Measurements from ENCODE around the gene PHKB.
"Not testable (repeated sequence)": the region's sequence is repeated elsewhere in the genome, so short reads cannot be mapped to it uniquely, and the experiment has no call there.

PHKB gene

DNA sequence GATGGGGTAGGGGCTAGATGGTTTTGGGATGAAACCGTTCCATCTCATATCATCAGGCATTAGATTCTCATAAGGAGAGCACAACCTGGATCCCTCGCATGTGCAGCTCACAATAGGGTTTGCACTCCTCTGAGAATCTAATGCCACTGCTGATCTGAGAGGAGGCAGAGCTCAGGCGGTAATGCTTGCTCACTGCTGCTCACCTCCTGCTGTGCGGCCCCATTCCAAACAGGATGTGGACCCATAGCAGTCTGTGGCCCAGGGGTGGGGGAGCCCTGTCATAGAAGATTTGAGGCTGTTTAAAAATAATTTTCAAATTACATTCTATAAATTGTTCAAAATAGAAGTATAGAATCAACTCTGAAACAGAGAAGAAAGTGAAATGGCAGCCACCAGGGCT lies 50.8 kb downstream of the PHKB start:
- no peak for DNase-seq

DNA sequence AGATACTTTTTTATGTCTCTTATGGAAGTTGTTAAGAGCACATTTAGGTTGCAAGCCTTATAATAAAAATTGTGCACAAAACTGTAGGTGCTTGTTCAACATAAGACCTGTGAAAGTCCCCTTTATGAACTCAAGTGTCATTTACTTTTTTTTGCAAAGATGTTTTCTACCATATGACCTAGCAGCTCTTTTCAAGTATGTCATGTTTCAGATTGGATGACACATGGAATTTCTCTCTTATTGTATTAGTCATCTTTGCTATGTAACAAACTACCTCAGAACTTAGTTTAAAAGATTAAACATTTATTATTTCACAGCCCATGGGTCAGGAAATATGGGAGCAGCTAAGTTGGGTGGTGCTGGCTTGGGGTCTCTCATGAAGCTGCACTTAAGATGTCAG lies 57.9 kb downstream of the PHKB start:
- no peak for DNase-seq

DNA sequence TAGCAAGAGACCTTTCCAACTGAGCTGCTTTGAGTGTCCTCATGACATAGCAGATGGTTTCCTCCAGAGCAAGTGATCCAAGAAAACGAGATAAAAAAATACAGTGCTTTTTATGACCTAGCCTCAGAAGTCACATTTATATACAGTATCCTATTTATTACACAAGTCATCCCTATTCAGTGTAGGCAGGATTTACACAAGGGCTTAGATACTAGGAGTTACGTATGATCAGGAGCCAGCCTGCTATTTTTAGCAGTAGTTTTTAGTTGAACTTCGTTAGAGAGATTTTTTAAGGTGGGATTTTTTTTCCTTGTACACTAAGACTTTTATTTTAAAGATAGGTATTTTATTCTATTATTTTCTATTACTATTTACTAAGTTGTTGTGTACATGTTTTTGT lies 58.4 kb downstream of the PHKB start:
- no peak for DNase-seq

DNA sequence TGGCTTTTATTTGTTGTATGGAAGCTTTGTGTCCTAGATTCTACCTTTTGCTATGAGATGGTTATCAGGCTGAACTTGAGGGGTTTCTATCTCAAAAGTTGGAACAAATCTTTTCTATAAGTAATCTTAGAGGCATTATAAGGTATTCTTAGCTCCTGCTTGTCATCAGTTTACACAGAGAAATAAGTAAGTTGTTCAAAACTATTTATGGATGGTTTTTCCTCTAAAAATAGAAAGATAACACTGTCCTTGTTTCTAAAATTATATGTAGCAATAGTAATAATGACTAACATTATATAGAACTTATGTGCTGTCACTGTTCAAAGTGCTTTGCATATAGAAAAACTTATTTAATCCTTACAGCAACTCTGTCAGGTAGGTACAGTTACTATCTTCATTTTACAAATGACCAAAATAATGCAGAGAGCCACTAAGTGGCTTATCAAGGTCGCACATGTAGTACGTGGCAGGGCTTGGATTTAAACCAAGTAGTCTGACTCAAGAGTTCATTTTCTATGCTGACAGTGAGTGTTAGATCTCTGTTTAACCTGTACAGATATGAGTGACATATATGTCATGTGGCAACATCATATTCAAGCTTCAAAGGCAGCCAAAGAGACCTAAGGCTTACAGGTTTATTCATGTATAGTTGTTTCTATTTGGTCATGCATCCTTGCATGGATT lies 59.0 kb downstream of the PHKB start:
- DNase-seq = no peak

DNA sequence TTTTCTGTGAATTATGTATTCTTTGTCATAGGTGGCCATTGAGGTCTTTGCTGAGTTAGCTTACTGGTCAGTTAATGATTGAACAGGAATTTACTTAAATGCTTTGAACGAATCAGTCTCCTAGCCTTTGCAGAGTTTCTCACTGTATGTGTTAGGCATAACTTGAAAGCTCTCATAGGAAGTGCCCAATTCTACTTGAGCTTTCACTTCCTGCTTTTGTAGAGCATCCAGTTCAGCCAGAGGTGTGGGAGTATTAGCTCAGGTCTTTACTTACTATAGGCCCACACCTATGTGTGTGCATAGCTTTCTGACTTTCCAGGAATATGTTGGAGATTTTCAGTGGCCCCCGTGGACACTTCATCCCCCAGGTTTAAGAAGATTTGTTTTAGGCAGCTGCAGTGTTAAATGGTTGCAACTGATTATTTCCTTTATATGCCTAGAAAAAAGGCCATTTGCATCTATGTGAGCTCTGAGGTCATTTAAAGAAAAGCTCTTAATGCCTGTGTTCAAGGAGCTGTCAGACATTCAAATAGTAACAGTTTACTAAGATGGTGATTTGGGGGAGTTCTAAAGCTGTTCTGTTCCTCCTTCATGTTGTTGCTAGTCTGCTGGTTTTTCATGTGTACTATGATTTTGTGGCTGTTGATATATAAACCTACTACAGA lies 62.3 kb downstream of the PHKB start:
- peak; percentile 64 for DNase-seq

DNA sequence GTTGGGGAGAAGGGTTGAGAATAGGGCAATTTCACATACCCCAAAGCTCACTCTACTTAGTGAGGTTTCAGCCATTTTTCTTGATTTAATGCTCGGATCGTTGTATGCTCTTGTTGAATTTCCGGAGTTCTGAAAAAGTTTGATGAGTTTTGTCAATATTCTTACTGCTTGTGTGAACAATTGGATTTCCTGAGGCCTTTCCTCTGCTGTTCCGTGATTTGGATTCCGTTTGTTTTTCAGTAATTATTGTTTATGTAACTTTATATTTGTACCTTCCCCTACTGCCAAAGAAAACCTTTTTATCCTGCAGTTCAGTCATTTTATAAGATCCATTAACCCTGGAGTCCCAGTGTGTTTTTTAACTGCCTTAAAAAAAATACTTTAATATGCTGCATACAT lies 62.9 kb downstream of the PHKB start:
- DNase-seq = no peak

DNA sequence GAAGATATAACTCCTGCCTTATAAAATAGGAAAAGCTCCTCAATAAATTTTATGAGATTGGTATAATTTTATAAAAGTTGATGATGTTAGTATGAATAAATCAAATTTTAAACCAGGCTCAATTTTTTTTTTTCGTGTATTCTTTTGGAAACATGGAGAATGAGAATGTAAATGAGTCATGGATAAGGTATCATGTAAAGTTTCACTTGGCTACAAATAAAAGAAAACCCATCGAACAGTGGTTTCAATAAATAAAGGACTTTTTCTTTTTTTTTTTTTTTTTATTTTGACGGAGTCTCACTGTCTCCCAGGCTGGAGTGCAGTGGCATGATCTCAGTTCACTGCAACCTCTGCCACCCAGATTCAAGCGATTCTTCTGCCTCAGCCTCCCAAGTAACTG lies 67.3 kb downstream of the PHKB start:
- DNase-seq = no peak

DNA sequence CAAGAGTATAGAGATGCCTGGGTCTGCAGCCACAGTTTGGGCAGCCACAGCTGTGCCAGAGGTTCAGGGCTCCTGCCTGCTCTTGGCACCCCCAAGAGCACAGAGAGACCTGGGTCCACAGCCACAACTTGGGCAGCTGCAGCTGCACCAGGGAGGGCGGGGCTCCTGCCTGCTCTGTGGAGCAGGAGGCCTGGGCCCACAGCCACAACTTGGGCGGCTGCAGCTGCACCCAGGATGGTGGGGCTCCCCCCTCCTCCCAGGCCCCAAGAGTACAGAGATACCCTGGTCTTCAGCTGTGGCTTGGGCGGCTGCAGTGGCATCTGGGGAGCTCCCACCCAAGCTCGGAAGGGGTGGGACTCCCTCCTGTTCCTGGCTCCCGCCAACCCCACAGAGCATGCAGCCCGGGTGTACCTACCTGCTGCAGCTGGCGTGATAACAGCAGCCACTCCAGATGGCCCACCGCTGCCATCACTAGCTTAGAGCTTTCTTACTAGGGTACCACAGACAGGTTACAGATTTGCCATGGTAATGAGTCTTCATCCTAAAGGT lies 72.7 kb downstream of the PHKB start:
- DNase-seq = no peak

DNA sequence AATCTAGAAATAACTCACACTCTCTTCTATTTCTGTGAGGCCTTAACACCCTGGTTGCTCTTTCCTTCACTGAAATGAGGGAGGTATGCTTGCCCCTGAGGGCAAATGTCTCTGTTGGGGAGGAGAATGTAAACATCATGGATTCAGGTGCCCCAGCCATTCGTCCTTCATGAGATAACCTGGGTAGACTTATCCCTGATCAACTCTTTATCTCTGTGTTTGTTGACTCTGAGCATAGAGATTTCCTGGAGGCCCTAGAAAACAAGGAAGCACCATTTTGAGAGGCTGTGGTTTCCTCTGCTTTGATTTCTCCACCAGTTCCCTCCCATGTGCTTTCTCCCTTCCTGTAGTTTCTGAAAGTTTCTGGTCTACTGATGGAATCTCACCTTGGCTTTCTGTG lies 77.3 kb downstream of the PHKB start:
- no peak for DNase-seq

DNA sequence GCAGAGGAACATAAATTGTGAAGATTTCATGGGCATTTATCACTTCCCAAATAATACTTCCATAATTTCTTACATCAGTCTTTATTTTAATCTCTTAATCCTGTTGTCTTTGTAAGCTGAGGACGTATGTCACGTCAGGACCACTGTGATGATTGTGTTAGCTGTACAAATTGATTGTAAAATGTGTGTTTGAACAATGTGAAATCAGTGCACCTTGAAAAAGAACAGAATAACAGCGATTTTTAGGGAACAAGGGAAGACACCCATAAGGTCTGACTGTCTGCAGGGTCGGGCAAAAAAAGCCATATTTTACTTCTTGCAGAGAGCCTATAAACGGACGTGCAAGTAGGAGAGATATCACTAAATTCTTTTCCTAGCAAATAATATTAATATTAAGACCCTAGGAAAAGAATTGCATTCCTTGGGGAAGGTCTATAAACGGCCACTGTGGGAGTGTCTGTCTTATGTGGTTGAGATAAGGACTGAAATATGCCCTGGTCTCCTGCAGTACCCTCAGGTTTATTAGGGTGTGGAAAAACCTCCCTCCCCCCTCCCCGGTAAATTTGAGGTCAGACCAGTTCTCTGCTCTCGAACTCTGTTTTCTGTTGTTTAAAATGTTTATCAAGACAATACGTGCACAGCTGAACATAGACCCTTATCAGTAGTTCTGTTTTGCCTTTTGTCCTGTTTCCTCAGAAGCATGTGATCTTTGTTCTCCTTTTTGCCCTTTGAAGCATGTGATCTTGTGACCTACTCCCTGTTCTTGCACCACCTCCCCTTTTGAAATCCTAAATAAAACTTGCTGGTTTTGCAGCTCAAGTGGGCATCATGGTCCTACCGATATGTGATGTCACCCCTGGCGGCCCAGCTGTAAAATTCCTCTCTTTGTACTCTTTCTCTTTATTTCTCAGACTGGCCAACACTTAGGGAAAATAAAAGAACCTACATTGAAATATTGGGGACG lies 78.9 kb downstream of the PHKB start:
- DNase-seq = peak; percentile 33

DNA sequence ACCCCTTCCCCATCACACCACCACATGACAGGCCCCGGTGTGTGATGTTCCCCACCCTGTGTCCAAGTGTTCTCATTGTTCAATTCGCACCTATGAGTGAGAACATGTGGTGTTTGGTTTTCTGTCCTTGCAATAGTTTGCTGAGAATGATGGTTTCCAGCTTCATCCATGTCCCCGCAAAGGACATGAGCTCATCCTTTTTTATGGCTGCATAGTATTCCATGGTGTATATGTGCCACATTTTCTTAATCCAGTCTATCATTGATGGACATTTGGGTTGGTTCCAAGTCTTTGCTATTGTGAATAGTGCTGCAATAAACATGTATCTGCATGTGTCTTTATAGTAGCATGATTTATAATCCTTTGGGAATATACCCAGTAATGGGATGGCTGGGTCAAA lies 80.0 kb downstream of the PHKB start:
- not testable (repeated sequence) for DNase-seq

DNA sequence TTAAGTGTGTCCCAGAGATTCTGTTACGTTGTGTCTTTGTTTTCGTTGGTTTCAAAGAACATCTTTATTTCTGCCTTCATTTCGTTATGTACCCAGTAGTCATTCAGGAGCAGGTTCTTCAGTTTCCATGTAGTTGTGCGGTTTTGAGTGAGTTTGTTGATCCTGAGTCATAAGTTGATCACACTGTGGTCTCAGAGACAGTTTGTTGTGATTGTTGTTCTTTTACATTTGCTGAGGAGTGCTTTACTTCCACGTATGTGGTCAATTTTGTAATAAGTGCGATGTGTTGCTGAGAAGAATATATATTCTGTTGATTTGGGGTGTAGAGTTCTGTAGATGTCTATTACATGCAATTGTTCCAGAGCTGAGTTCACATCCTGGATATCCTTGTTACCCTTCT lies 83.1 kb downstream of the PHKB start:
- DNase-seq = not testable (repeated sequence)

DNA sequence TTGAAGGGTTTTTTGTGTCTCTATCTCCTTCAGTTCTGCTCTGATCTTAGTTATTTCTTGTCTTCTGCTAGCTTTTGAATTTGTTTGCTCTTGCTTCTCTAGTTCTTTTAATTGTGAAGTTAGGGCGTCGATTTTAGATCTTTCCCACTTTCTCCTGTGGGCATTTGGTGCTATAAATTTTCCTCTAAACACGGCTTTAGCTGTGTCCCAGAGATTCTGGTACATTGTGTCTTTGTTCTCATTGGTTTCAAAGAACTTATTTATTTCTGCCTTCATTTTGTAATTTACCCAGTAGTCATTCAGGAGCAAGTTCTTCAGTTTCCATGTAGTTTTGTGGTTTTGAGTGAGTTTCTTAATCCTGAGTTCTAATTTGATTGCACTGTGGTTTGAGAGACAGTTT lies 90.1 kb downstream of the PHKB start:
- DNase-seq = not testable (repeated sequence)

DNA sequence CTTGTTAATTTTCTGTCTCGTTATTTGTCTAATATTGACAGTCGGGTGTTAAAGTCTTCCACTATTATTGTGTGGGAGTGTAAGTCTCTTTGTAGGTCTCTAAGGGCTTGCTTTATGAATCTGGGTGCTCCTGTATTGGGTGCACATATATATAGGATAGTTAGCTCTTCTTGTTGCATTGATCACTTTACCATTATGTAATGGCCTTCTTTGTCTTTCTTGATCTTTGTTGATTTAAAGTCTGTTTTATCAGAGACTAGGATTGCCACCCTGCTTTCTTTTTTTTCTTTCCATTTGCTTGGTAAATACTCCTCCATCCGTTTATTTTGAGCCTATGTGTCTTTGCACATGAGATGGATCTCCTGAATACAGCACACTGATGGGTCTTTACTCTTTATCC lies 90.6 kb downstream of the PHKB start:
- not testable (repeated sequence) for DNase-seq

DNA sequence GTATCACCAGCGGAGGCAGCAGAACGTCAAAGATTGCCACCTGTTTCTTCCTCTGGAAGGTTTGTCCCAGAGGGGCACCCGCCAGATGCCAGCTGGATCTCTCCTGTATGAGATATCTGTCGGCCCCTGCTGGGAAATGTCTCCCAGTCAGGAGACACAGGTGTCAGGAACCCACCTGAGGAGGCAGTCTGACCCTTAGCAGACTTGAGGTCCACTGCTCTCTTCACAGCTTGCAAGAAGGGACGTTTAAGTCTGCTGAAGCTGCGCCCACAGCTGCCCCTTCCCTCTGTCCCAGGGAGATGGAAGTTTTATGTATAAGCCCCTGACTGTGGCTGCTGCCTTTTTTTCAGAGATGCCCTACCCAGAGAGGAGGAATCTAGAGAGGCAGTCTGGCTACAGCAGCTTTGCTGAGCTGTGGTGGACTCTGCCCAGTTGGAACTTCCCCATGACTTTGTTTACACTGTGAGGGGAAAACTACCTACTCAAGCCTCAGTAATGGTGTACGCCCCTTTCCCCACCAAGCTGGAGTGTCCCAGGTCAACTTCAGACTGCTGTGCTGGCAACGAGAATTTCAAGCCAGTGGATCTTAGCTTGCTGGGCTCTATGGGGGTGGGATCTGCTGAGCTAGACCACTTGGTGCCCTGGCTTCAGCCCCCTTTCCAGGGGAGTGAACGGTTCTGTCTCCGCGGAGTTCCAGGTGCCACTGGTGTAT lies 92.9 kb downstream of the PHKB start:
- no peak for DNase-seq

DNA sequence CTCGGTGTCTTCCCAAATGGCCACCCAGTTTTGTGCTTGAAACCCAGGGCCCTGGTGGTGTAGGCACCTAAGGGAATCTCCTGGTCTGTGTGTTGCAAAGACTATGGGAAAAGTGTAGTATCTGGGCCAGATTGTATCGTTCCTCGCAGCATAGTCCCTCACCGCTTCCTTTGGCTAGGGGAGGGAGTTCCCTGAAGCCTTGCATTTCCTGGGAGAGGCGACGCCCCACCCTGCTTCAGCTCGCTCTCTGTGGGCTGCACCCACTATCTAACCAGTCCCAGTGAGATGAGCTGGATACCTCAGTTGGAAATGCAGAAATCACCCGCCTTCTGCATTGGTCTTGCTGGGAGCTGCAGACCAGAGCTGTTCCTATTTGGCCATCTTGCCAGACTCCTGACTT lies 93.5 kb downstream of the PHKB start:
- DNase-seq = not testable (repeated sequence)

DNA sequence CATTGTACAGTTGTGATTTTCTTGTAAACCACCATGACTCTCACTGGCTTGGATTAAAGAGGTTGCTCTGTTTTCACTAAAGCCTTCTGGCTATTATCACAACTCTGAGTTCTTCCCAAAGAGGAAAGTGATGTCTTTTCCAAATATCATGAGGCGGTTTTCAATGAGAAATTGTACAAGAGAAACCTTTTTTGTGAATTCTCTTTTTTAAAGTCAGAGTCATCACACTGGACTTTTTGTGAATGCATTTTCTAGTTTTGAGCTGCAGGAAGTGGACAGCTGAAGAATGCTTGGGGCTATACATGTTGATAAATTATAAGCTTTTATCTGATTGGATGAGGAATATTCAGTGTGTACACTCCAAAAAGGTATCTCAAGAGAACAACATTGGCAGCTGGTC lies 100.2 kb downstream of the PHKB start:
- no peak for DNase-seq

DNA sequence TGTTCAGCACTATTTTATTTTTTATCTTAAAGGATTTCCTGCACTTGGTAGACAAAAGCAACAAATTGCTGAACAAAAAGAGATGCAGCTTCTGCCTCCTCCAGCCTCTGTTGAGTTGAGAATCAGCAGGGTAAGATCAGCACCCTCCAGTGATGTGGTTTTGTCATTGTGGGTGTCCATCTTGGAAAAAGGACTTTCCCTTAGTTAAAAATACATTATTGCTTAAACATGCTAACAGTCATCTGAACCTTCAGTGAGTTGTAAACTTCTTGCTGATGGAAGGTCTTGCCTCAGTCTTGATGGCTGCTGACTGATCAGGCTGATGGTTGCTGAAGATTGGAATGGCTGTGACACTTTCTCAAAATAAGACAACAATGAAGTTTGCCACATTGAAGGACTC lies 101.2 kb downstream of the PHKB start:
- DNase-seq = peak; percentile 86

DNA sequence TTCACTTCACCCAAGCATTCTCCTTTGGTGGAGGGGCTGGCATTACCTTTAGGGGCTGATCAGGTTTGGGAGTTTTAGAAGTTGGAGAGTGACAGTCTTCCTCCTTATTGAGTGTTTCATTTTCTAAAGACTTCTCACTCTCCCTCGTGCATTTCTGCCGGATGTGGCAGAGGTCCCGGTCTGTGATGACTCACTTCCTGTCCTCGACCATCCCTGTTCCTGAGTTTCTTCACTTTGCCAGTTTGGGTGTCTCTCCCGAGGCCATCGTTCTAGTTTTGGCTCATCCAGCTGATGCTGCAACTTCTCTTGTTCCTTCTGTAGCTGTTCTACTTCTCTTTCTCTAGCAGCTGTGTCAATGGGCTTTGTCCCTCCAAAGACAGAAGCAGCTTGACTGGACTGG lies 104.3 kb downstream of the PHKB start:
- peak; percentile 95 for DNase-seq

DNA sequence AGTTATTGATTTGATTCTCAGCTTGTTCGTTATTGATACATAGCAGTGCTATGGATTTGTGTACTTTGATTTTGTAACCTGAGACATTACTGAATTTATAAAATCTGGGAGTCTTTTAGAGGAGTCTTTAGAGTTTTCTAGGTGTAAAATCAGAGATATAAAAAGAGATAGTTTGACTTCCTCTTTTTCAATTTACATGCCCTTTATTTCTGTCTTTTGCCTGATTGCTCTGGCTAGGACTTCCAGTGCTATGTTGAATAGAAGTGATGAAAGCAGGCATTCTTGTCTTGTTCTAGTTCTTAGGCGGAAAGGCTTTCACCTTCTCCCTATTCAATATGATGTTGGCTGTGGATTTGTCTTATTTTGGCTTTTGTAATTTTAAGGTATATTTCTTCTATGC lies 106.2 kb downstream of the PHKB start:
- DNase-seq = no peak

DNA sequence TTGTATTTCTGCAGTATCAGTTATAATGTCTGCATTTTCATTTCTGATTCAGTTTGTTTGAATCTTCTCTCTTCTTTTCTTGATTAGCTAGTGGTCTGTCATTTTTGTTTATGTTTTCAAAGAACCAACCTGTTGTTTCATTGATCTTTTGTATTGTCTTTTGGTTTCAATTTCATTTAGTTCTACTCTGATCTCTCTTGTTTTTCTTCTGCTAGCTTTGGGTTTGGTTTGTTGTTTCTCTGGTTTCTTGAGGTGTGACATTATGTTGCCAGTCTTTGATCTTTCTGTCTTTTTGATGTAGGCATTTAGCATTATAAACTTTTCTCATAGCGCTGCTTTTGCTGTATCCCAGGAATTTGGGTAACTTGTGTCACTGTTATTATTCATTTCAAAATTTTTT lies 107.2 kb downstream of the PHKB start:
- DNase-seq = no peak

DNA sequence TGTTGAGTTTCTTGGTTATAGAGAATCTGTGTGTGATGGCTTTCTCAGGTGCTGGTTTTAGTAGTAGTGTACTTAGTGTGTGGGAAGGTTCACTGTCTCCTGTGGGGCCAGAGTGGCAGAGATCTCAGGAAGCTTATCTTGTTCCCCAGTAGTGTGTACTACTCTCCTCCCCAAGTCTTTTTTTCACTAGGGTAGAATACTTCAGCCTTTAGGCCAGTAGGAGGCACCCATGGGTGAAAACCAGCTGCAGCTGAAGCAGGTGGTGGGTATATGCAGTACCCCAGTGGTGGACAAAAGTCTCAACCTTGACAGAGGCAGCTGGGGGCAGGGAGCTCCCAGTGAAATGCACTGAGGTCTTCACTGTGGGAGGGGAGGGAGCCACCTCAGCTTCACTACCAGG lies 109.9 kb downstream of the PHKB start:
- no peak for DNase-seq

DNA sequence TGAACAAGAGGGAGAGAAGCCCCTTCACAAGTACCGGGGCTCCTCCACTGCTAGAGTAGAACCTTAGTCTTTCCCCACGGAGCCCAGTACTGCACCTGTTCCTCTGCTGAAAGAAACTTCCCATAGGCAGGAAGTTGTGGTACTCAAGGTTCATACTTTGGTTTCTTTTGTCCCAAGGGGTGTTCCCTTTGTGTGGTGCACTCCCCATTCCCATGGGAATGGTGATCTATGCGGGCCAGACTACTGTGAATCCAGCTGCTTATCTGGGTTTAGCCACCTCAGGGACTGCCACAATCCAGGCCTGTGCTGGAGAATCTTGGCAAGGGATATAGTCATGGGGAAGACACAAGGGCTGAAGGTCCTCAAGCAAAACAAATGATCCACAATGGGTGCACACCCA lies 110.6 kb downstream of the PHKB start:
- DNase-seq = no peak
